ENCODE results near the gene CALN1.
"Not testable (repeated sequence)": the region's sequence is repeated elsewhere in the genome, so short reads cannot be mapped to it uniquely, and the experiment has no call there.

The CALN1 gene

GRCh38 chr7:71851776-71852498 lies 560.2 kb downstream of the CALN1 start:
- DNase-seq: no peak

DNA sequence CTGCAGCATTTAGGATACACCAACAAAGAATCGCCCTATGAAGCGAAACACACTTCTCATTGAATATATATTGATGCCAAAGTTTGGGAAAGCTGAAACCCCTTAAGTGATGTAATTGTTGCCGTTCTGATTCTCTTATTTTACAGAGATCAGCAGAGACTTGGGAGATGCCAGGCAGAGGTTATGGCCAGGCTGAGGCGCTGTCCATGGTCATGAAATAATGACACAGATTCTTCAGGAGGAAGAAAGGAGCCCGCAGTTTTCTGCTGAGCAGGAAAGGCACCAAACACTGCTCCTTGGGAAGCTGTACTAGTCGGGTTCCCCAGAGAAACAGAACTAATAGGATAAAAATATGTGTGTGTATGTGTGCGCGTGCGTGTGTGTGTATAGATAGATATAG lies 566.0 kb downstream of the CALN1 start:
- no peak for DNase-seq

DNA sequence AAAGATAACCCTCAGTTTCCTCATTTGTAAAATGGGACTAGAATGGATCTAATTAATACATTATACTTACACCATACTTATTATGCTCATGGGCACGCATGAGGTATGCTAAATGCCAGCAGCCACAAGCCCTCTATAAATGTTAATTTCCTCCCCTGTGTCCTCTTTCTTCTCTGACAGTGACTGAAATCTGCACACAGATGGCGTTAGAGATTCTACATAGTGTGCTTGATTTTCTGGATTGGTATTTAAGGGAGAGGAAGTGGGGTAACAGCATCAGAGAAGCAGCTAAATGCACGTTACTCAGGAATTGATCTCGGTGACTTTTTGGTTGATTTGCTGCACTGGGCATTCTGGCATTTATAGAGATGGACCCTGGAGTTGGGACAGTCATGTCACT lies 568.5 kb downstream of the CALN1 start:
- no peak for DNase-seq

DNA sequence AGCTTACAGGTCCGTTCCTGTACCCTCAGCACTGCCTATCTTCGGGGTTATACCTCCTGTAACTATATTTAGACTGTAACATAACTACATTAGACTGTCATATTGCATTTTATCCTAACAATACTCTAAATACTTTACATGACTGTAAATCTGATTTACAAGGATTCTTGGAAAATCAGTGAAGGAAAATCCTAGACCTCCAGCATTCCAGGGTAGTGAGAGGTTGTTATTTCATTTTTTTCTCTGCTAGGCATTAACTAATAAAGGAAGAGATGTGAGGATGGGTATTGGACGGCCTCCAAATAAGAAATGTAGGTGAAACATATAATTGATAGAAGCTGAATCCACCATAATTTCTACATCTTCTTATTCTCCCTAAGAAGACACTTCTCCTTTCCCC lies 569.4 kb downstream of the CALN1 start:
- no peak for DNase-seq

DNA sequence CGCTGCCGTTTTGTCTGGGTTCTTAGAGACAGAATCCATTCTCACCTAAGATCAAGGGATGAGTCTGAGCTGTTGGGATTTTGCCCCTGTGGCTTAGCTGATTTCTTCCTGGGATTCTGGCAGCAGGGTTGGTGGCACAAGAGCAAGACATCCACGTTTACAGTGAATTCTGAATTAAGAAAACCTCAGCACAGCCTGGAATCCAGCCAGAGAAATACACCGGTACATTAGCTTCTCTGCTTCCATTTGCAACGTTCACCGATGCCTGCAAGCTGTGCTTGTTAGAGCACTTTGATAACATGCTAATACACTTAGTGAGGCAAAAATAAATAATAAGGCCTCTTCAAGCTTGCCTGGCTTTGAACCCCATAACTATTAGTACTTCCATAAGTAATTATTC lies 569.8 kb downstream of the CALN1 start:
- DNase-seq: no peak

DNA sequence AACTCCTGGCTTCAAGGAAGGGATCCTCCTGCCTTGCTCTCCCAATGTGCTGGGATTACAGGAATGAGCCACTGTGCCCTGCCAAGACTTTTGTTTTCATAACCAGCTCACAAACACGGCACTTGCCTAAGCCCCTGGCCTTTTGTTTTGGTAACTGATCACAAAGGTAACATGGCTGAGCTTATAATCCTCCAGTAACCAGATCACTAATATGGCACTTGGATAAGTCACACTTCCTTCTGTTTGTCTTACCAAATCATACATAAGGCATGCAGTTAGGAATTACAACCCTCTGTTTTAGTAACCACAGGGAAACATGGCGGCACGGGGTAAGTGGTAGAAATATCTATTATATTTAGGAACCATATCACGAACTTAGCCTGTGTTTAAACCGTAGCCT lies 577.1 kb downstream of the CALN1 start:
- no peak for DNase-seq

- DNase-seq: no peak
Observed at GRCh38 chr7:71829515-71829914, 582.6 kb downstream of the CALN1 start.

DNA sequence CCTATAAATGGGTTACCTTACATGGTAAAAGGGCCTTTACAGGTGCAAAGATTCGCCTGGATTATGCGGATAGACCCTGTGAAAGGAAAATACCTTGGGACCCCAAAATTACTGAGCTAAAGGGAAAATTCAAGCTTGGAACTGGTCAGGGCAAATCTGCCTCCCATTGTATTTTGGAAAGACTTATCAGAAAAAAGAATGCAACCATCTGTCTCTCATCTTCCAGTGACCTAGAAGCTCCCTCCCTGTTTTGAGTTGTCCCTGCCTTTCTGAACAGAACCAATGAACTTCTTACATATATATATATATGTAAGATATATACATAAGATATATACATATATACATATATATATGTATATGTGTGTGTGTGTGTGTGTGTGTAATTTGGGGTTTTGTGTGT lies 583.8 kb downstream of the CALN1 start:
- no peak for DNase-seq

GRCh38 chr7:71826141-71826540 lies 586.0 kb downstream of the CALN1 start:
- DNase-seq: no peak

DNA sequence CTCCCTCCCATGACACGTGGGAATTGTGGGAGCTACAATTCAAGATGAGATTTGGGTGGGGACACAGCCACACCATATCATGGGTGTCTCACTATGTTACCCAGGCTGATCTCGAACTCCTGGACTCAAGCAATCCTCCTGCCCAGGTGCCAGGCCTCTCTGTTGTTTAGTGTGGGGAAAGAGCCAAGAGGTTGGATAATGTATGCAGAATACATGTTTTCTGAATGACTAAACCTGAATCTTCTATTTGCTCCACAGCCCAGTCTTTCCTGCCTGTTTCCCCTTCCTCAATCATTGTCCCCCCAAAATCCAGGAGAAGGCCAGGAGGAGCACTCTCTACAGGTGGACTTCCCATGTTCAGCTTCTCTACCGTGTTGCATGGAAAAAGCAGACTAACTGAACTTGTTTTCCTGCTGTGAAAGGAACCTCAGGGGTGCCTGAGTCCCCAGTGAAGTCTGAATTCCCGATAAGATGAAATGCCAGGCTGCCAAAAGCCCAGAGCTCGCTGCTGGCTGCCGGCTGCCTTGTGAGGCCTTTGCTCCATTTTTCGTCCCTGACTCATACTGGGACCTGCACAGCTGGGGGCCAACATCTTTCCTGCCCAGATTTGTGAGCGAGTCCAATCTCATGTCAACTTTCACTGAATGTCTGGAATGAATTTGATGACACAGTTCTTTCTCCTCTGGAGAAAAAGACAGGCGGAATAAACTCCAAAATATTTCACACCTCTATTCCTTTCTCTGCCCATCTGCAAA lies 588.0 kb downstream of the CALN1 start:
- no peak for DNase-seq

GRCh38 chr7:71822406-71822805 lies 589.7 kb downstream of the CALN1 start:
- DNase-seq: not testable (repeated sequence)

DNA sequence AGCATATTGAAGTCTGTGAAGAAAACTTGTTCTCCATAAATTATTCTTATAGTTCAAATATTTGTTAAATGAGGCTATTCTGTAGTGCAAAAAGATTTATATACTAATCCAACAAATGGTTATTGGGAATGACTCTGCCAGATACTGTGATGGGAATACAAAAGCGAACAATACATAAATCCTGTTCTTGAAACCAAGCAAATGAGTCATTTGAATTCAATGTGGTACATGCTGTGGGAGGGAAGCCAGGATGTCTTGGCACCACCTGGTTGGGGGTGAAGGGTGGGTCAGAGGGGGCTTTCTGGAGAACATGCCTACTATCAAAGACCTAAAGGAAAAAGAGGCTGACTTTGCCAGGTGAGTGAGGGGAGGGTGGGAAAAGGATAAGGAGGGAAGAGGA lies 594.2 kb downstream of the CALN1 start:
- DNase-seq: no peak

GRCh38 chr7:71808115-71808514 lies 604.0 kb downstream of the CALN1 start:
- no peak for DNase-seq

GRCh38 chr7:71804256-71804655 lies 607.9 kb downstream of the CALN1 start:
- DNase-seq: no peak

- no peak for DNase-seq
Observed at GRCh38 chr7:71801976-71802375, 610.2 kb downstream of the CALN1 start.

DNA sequence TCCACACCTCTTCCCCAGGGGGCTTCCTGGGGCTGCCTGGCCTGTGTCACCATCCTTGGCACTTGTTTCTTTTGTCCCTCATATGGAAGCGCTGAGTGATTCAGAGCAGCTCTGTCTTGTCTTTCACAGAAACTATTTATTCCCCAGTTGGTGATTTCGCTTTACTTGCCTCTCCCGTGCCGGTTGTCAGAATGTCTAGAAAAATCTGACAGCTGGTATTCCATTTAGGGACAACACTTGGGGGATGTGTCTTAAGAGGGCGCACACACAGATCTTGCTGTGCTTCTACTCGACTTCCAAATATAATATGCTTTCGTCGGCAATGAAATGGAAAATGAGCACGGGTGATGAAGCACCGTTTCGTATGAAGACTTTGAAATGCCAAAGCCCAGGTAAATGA lies 611.8 kb downstream of the CALN1 start:
- no peak for DNase-seq

DNA sequence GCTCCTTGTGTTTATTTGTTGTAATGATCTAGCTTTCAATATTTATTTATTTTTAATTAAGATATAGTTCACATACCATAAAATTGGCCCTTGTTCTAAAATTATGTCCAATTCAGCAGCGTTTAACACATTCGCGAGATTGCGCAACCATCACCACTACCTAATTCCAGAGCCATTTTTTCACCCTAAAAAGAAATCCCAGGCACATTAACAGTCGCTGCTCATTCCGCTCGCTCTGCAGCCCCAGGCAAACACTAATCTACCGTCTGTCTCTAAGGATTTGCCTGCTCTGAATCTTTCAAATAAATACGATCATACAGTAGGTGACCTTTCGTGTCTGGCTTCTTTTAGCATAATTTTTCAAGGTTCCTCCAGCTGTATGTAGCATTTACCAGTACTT lies 616.7 kb downstream of the CALN1 start:
- DNase-seq: no peak

DNA sequence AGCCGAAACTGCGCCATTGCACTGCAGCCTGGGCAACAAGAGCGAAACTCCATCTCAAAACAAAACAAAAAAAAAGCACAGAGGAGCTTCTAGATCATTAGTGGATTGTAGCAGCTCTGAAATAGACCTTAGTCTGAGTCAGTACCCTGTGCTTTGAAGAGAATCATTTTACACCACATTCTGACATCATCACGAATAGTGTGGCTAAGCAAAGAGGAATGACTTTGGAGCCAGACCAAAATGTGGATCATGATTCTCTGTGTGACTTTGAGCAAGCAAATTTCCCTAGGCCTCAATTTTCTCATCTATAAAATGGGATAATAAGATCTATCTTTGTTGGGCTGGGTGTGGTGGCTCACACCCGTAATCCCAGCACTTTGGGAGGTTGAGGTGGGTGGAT lies 618.9 kb downstream of the CALN1 start:
- no peak for DNase-seq

GRCh38 chr7:71787513-71787912 lies 624.6 kb downstream of the CALN1 start:
- no peak for DNase-seq

- DNase-seq: no peak
Observed at GRCh38 chr7:71785216-71785615, 626.9 kb downstream of the CALN1 start.

- DNase-seq: no peak
Observed at GRCh38 chr7:71784781-71785180, 627.4 kb downstream of the CALN1 start.

DNA sequence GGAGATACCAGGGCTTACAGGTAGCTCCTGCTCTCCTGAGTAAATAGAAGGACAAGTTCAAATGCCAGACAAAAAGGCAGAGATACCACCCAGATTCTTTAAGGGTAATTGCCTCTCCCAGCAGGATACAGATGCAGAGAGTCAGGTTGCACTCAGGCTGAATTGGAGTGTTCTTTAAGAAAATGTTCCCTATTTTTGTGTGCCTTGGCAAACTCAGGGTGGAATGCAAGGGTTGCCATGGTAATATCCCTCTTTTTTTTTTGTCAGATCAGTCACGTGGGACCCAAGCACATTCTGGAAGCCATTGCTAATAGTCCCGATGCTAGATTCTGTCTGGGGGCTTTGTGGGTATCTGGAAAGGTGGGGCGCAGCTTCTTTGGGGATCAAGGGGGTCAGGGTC lies 628.0 kb downstream of the CALN1 start:
- no peak for DNase-seq

DNA sequence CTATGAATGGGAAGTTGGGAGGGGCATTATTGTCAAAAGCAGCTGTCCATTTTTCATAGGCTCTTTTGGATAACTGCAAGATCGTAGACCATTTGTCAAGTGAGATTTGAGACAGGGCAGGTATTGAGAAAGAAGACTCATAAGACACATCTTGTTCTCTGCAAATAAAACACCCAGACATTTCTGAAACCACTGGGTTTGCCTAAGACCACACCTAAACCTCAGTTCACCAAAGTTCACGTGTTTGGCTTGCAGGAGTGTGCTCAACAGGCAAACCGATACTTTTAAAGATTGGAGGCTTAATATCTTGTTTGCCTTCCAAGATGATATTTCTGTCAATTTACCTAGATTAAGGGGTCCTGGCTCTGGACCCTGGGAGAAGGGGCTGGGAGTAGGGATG lies 628.4 kb downstream of the CALN1 start:
- DNase-seq: no peak

DNA sequence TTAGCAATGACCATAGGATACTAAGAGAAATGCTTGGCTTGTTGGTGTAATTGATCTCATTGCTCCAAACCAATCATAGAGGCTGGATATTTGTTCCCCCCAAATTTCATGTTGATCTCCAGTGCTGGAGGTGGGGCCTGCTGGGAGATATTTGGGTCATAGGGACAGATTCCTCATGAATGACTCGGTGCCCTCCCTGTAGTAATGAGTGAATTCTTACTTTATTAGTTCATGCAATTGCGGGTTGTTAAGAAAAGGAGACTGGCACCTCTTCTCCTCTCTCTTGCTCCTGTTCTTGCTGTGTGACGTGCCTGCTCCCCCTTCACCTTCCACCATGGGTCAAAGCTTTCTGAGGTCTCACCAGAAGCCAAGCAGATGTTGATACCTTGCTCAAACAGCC lies 630.1 kb downstream of the CALN1 start:
- no peak for DNase-seq

DNA sequence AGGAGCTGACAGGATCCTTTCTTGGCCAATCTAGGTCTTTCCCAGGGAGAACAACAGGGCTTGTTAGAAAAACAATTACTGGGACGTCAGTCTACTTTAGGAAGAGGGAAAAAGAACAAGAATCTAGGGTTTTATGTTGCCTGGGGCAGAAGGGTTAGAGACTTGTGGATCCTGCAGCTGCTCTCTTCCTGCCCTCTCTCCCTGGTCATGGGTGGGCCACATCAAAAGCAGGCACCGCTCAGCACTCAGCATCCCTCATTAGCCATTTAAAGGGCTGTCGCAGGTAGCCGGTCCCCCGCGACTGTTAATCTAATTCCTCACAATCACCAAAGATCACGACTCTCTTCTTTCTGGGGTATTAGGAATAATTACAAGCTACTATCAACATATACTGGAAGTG lies 631.9 kb downstream of the CALN1 start:
- no peak for DNase-seq

Measured in NCI-H446 (cell line).